ENCODE data around the gene CCDC126.

Gene CCDC126

GRCh38 chr7:23658831-23659427 is 61.7 kb downstream of the CCDC126 start:
- H3K36me3 ChIP-seq (ENCODE audit: insufficient read depth, low read length) = no peaks in the 10 kb centered on the region
- DNase-seq (no peak), ATAC-seq (ENCODE audit: insufficient read depth, low read depth) (no peak)
- TF ChIP-seq CTCF (IDR thresholded peaks at IDR 0.05; ENCODE audit: borderline replicate concordance, extremely low read depth, low read length, poor library complexity, severe bottlenecking) = no peak
- TF ChIP-seq EZH2 (IDR thresholded peaks at IDR 0.05; ENCODE audit: borderline replicate concordance, low read depth, low read length, severe bottlenecking) = no peak
- no peak overlapping the region for H3K4me3 ChIP-seq (ENCODE audit: low read depth in 1 of 2, low read length in 2 of 2)
- no peak overlapping the region for H3K27ac ChIP-seq (ENCODE audit: low read length)
- no peak overlapping the region for H2AFZ ChIP-seq (ENCODE audit: low read depth, low read length)
- peaks cover 18% of the 10 kb centered on the region for H3K9me3 ChIP-seq (ENCODE audit: insufficient read depth, low read length, severe bottlenecking)
- H3K4me2 ChIP-seq (ENCODE audit: insufficient read depth, low read length) = no peak overlapping the region
- no peaks in the 10 kb centered on the region for H3K79me2 ChIP-seq (ENCODE audit: insufficient read depth, low read length)
- no peaks in the 10 kb centered on the region for H3K4me1 ChIP-seq (ENCODE audit: insufficient read depth, low read length)
- no peak overlapping the region for H3K9ac ChIP-seq (ENCODE audit: low read depth, low read length)
- no peaks in the 10 kb centered on the region for H4K20me1 ChIP-seq (ENCODE audit: insufficient read depth, low read length)
- no peaks in the 10 kb centered on the region for H3K27me3 ChIP-seq (ENCODE audit: insufficient read depth, low read length, poor library complexity)

GRCh38 chr7:23661385-23661784 is 64.2 kb downstream of the CCDC126 start:
- no peaks in the 10 kb centered on the region for H3K36me3 ChIP-seq (ENCODE audit: insufficient read depth, low read length)
- no peaks in the 10 kb centered on the region for H3K4me1 ChIP-seq (ENCODE audit: insufficient read depth, low read length)
- peaks cover 9% of the 10 kb centered on the region for H3K9me3 ChIP-seq (ENCODE audit: insufficient read depth, low read length, severe bottlenecking)
- H3K9ac ChIP-seq (ENCODE audit: low read depth, low read length) = no peak overlapping the region
- DNase-seq (no peak), ATAC-seq (ENCODE audit: insufficient read depth, low read depth) (no peak)
- no peak overlapping the region for H3K4me3 ChIP-seq (ENCODE audit: low read depth in 1 of 2, low read length in 2 of 2)
- H3K4me2 ChIP-seq (ENCODE audit: insufficient read depth, low read length) = no peak overlapping the region
- no peak overlapping the region for H2AFZ ChIP-seq (ENCODE audit: low read depth, low read length)
- TF ChIP-seq CTCF (IDR thresholded peaks at IDR 0.05; ENCODE audit: borderline replicate concordance, extremely low read depth, low read length, poor library complexity, severe bottlenecking) (no peak), EZH2 (IDR thresholded peaks at IDR 0.05; ENCODE audit: borderline replicate concordance, low read depth, low read length, severe bottlenecking) (no peak)
- H3K79me2 ChIP-seq (ENCODE audit: insufficient read depth, low read length) = no peaks in the 10 kb centered on the region
- no peak overlapping the region for H3K27ac ChIP-seq (ENCODE audit: low read length)
- H4K20me1 ChIP-seq (ENCODE audit: insufficient read depth, low read length) = no peaks in the 10 kb centered on the region
- H3K27me3 ChIP-seq (ENCODE audit: insufficient read depth, low read length, poor library complexity) = no peaks in the 10 kb centered on the region

- Histone ChIP-seq H3K79me2 (ENCODE audit: insufficient read depth, low read length) (no peaks in the 10 kb centered on the region), H2AFZ (ENCODE audit: low read depth, low read length) (no peak overlapping the region), H3K4me2 (ENCODE audit: insufficient read depth, low read length) (no peak overlapping the region), H3K4me1 (ENCODE audit: insufficient read depth, low read length) (no peaks in the 10 kb centered on the region), H3K9ac (ENCODE audit: low read depth, low read length) (no peak overlapping the region), H3K27me3 (ENCODE audit: insufficient read depth, low read length, poor library complexity) (no peaks in the 10 kb centered on the region), H4K20me1 (ENCODE audit: insufficient read depth, low read length) (no peaks in the 10 kb centered on the region), H3K36me3 (ENCODE audit: insufficient read depth, low read length) (no peaks in the 10 kb centered on the region), H3K9me3 (ENCODE audit: insufficient read depth, low read length, severe bottlenecking) (peaks cover 9% of the 10 kb centered on the region), H3K4me3 (ENCODE audit: low read depth in 1 of 2, low read length in 2 of 2) (no peak overlapping the region), H3K27ac (ENCODE audit: low read length) (no peak overlapping the region)
- no peak for TF ChIP-seq CTCF (IDR thresholded peaks at IDR 0.05; ENCODE audit: borderline replicate concordance, extremely low read depth, low read length, poor library complexity, severe bottlenecking)
- no peak for TF ChIP-seq EZH2 (IDR thresholded peaks at IDR 0.05; ENCODE audit: borderline replicate concordance, low read depth, low read length, severe bottlenecking)
- DNase-seq (no peak), ATAC-seq (ENCODE audit: insufficient read depth, low read depth) (no peak)
Observed at GRCh38 chr7:23662124-23662983, 65.2 kb downstream of the CCDC126 start.
